Stimulated activated CD8-positive, alpha-beta memory T cell treated with anti-CD3 and anti-CD28 coated beads, Interleukin-7, amount 100 ng/mL, for 1 hour (primary cell): Measurements from ENCODE around the gene RAB5A.
A peak's percentile ranks its signal among the peaks of the same experiment; 100 is the strongest.
"Not testable (repeated sequence)": the region's sequence is repeated elsewhere in the genome, so short reads cannot be mapped to it uniquely, and the experiment has no call there.

Source experiments
- DNase-seq, 2 donors: peaks; one replicate each; pipeline ENCODE4 v3.0.0-alpha.2; 2020; ENCODE audit warnings: low read depth in 2 of 2

RAB5A gene

GRCh38 chr3:19947549-19948225 lies 790 bp downstream of the RAB5A start:
- DNase-seq = peak in 1 of 2 donors; percentile 13

GRCh38 chr3:19948226-19948591 lies 1.3 kb downstream of the RAB5A start:
- no peak for DNase-seq

- no peak for DNase-seq
Measured at GRCh38 chr3:19950316-19950715, 3.4 kb downstream of the RAB5A start.

- no peak for DNase-seq
Measured at GRCh38 chr3:19954676-19955075, 7.8 kb downstream of the RAB5A start.

GRCh38 chr3:19957354-19957753 lies 10.5 kb downstream of the RAB5A start:
- DNase-seq = not testable (repeated sequence)

GRCh38 chr3:19959505-19959904 lies 12.6 kb downstream of the RAB5A start:
- DNase-seq = no peak

- DNase-seq = no peak
Measured at GRCh38 chr3:19960696-19961095, 13.8 kb downstream of the RAB5A start.

GRCh38 chr3:19961960-19962359 lies 15.1 kb downstream of the RAB5A start:
- DNase-seq = no peak

GRCh38 chr3:19967208-19967607 lies 20.3 kb downstream of the RAB5A start:
- DNase-seq = no peak

- DNase-seq = no peak
Measured at GRCh38 chr3:19967812-19968211, 20.9 kb downstream of the RAB5A start.

- no peak for DNase-seq
Measured at GRCh38 chr3:19970327-19970726, 23.4 kb downstream of the RAB5A start.

- no peak for DNase-seq
Measured at GRCh38 chr3:19972054-19972453, 25.2 kb downstream of the RAB5A start.

GRCh38 chr3:19988904-19989303 lies 42.0 kb downstream of the RAB5A start:
- not testable (repeated sequence) for DNase-seq

GRCh38 chr3:19994796-19995195 lies 47.9 kb downstream of the RAB5A start:
- DNase-seq = no peak

- no peak for DNase-seq
Measured at GRCh38 chr3:19997502-19997901, 50.6 kb downstream of the RAB5A start.

GRCh38 chr3:20001932-20002331 lies 55.0 kb downstream of the RAB5A start:
- no peak for DNase-seq

- DNase-seq = no peak
Measured at GRCh38 chr3:20007960-20008359, 61.1 kb downstream of the RAB5A start.

GRCh38 chr3:20008646-20009045 lies 61.7 kb downstream of the RAB5A start:
- DNase-seq = no peak

GRCh38 chr3:20012164-20012563 lies 65.3 kb downstream of the RAB5A start, which contains the start of gene PP2D1:
PP2D1 (minus strand) TSS chr3:20012264; CDS start chr3:20012072, 192 bp downstream.
- DNase-seq = no peak

- no peak for DNase-seq
Measured at GRCh38 chr3:20013396-20013795, 66.5 kb downstream of the RAB5A start.

GRCh38 chr3:20015525-20015924 lies 68.6 kb downstream of the RAB5A start:
- DNase-seq = no peak

- DNase-seq = not testable (repeated sequence)
Measured at GRCh38 chr3:20016076-20016475, 69.2 kb downstream of the RAB5A start.

GRCh38 chr3:20022954-20023622 lies 76.2 kb downstream of the RAB5A start:
- no peak for DNase-seq
